Measurements from ENCODE around the gene RAB7A.

Gene RAB7A

GRCh38 chr3:128760881-128761280 lies 34.9 kb downstream of the RAB7A start:
- TF ChIP-seq GABPA (IDR thresholded peaks at IDR 0.05; ENCODE audit: low read depth) (no peak), REST (IDR thresholded peaks at IDR 0.05; ENCODE audit: insufficient replicate concordance, low read depth) (no peak), SPI1 (IDR thresholded peaks at IDR 0.05; ENCODE audit: borderline replicate concordance, low read depth) (no peak), POLR2AphosphoS5 (IDR thresholded peaks at IDR 0.05; ENCODE audit: low read depth) (no peak)
- TF ChIP-seq, protein P1, sequence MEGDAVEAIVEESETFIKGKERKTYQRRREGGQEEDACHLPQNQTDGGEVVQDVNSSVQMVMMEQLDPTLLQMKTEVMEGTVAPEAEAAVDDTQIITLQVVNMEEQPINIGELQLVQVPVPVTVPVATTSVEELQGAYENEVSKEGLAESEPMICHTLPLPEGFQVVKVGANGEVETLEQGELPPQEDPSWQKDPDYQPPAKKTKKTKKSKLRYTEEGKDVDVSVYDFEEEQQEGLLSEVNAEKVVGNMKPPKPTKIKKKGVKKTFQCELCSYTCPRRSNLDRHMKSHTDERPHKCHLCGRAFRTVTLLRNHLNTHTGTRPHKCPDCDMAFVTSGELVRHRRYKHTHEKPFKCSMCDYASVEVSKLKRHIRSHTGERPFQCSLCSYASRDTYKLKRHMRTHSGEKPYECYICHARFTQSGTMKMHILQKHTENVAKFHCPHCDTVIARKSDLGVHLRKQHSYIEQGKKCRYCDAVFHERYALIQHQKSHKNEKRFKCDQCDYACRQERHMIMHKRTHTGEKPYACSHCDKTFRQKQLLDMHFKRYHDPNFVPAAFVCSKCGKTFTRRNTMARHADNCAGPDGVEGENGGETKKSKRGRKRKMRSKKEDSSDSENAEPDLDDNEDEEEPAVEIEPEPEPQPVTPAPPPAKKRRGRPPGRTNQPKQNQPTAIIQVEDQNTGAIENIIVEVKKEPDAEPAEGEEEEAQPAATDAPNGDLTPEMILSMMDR (IDR thresholded peaks at IDR 0.05; ENCODE audit: insufficient read depth, low read length), result no peak
- no peak for DNase-seq (ENCODE audit: low read depth in 1 of 2, low spot score in 1 of 2)
- no peak overlapping the region for H3K4me3 ChIP-seq (replicated peaks; ENCODE audit: insufficient read depth, low read length)
- H3K27me3 ChIP-seq (ENCODE audit: insufficient read depth, poor library complexity, severe bottlenecking), result no peaks in the 10 kb centered on the region
- H3K27ac ChIP-seq (replicated peaks), result no peak overlapping the region

- no peaks in the 10 kb centered on the region for H3K27me3 ChIP-seq (ENCODE audit: insufficient read depth, poor library complexity, severe bottlenecking)
- no peak overlapping the region for H3K27ac ChIP-seq (replicated peaks)
- no peak for DNase-seq (ENCODE audit: low read depth in 1 of 2, low spot score in 1 of 2)
- TF ChIP-seq, protein P1 (IDR thresholded peaks at IDR 0.05; ENCODE audit: insufficient read depth, low read length), result no peak
- no peak for TF ChIP-seq POLR2AphosphoS5 (IDR thresholded peaks at IDR 0.05; ENCODE audit: low read depth)
- TF ChIP-seq GABPA (IDR thresholded peaks at IDR 0.05; ENCODE audit: low read depth), result no peak
- no peak overlapping the region for H3K4me3 ChIP-seq (replicated peaks; ENCODE audit: insufficient read depth, low read length)
Observed at GRCh38 chr3:128761392-128761791, 35.4 kb downstream of the RAB7A start.

- no peak for DNase-seq (ENCODE audit: low read depth in 1 of 2, low spot score in 1 of 2)
- H3K27me3 ChIP-seq (ENCODE audit: insufficient read depth, poor library complexity, severe bottlenecking), result no peaks in the 10 kb centered on the region
- TF ChIP-seq POLR2AphosphoS5 (IDR thresholded peaks at IDR 0.05; ENCODE audit: low read depth) (no peak), SPI1 (IDR thresholded peaks at IDR 0.05; ENCODE audit: borderline replicate concordance, low read depth) (no peak), GABPA (IDR thresholded peaks at IDR 0.05; ENCODE audit: low read depth) (no peak), REST (IDR thresholded peaks at IDR 0.05; ENCODE audit: insufficient replicate concordance, low read depth) (no peak)
- TF ChIP-seq, protein P1 (IDR thresholded peaks at IDR 0.05; ENCODE audit: insufficient read depth, low read length), result no peak
- no peak overlapping the region for H3K4me3 ChIP-seq (replicated peaks; ENCODE audit: insufficient read depth, low read length)
- H3K27ac ChIP-seq (replicated peaks), result no peak overlapping the region
Observed at GRCh38 chr3:128763967-128764366, 38.0 kb downstream of the RAB7A start.

- H3K27ac ChIP-seq (replicated peaks), result no peak overlapping the region
- no peak overlapping the region for H3K4me3 ChIP-seq (replicated peaks; ENCODE audit: insufficient read depth, low read length)
- TF ChIP-seq GABPA (IDR thresholded peaks at IDR 0.05; ENCODE audit: low read depth), result no peak
- TF ChIP-seq REST (IDR thresholded peaks at IDR 0.05; ENCODE audit: insufficient replicate concordance, low read depth), result no peak
- no peak for TF ChIP-seq POLR2AphosphoS5 (IDR thresholded peaks at IDR 0.05; ENCODE audit: low read depth)
- TF ChIP-seq, protein P1 (IDR thresholded peaks at IDR 0.05; ENCODE audit: insufficient read depth, low read length), result no peak
- TF ChIP-seq SPI1 (IDR thresholded peaks at IDR 0.05; ENCODE audit: borderline replicate concordance, low read depth), result no peak
- H3K27me3 ChIP-seq (ENCODE audit: insufficient read depth, poor library complexity, severe bottlenecking), result no peaks in the 10 kb centered on the region
- no peak for DNase-seq (ENCODE audit: low read depth in 1 of 2, low spot score in 1 of 2)
Observed at GRCh38 chr3:128764863-128765262, 38.9 kb downstream of the RAB7A start.
